ENCODE results near the gene B3GALT5. TPM values are rescaled to one million over a fixed set of nuclear protein-coding genes. Genes with fewer than 3 reads are reported as not detected.

The B3GALT5 gene
- total RNA-seq, 1 experiment from 2014 or later, result 0.57 TPM

GRCh38 chr21:39604951-39605350, 7.8 kb upstream of the B3GALT5 start:
- no peak for DNase-seq (ENCODE audit: low read depth)

- peak; percentile 80 for DNase-seq (ENCODE audit: low read depth)
Measured at GRCh38 chr21:39610703-39611102, 2.0 kb upstream of the B3GALT5 start.

- peak; percentile 62 for DNase-seq (ENCODE audit: low read depth)
Measured at GRCh38 chr21:39611551-39612190, 1.1 kb upstream of the B3GALT5 start.

GRCh38 chr21:39613041-39613934, 548 bp downstream of the B3GALT5 start:
- DNase-seq (ENCODE audit: low read depth), result no peak

GRCh38 chr21:39616211-39616772, 3.6 kb downstream of the B3GALT5 start:
- DNase-seq (ENCODE audit: low read depth), result no peak

- no peak for DNase-seq (ENCODE audit: low read depth)
Measured at GRCh38 chr21:39620856-39621255, 8.1 kb downstream of the B3GALT5 start.

- DNase-seq (ENCODE audit: low read depth), result no peak
Measured at GRCh38 chr21:39625211-39625895, 12.6 kb downstream of the B3GALT5 start.

- DNase-seq (ENCODE audit: low read depth), result no peak
Measured at GRCh38 chr21:39628385-39628784, 15.6 kb downstream of the B3GALT5 start.

- DNase-seq (ENCODE audit: low read depth), result peak; percentile 86
Measured at GRCh38 chr21:39630191-39630591, 17.5 kb downstream of the B3GALT5 start.

- DNase-seq (ENCODE audit: low read depth), result no peak
Measured at GRCh38 chr21:39630827-39631226, 18.1 kb downstream of the B3GALT5 start.

- no peak for DNase-seq (ENCODE audit: low read depth)
Measured at GRCh38 chr21:39631842-39632562, 19.3 kb downstream of the B3GALT5 start.

- peak; percentile 75 for DNase-seq (ENCODE audit: low read depth)
Measured at GRCh38 chr21:39632796-39633442, 20.2 kb downstream of the B3GALT5 start.

- peak; percentile 91 for DNase-seq (ENCODE audit: low read depth)
Measured at GRCh38 chr21:39633770-39634181, 21.0 kb downstream of the B3GALT5 start.

GRCh38 chr21:39634507-39634906, 21.8 kb downstream of the B3GALT5 start:
- no peak for DNase-seq (ENCODE audit: low read depth)

- DNase-seq (ENCODE audit: low read depth), result no peak
Measured at GRCh38 chr21:39637197-39637970, 24.6 kb downstream of the B3GALT5 start.

- DNase-seq (ENCODE audit: low read depth), result no peak
Measured at GRCh38 chr21:39637971-39638240, 25.2 kb downstream of the B3GALT5 start.

GRCh38 chr21:39638281-39638680, 25.5 kb downstream of the B3GALT5 start:
- no peak for DNase-seq (ENCODE audit: low read depth)

- no peak for DNase-seq (ENCODE audit: low read depth)
Measured at GRCh38 chr21:39640754-39641153, 28.0 kb downstream of the B3GALT5 start.

GRCh38 chr21:39641827-39642450, 29.2 kb downstream of the B3GALT5 start:
- no peak for DNase-seq (ENCODE audit: low read depth)

- DNase-seq (ENCODE audit: low read depth), result no peak
Measured at GRCh38 chr21:39644062-39644560, 31.4 kb downstream of the B3GALT5 start.
